CD4-positive, alpha-beta T cell treated with Interleukin-4 for 1 hour (primary cell): ENCODE results near the gene ALPK3.

Experiments
- DNase-seq, 2 donors: peaks; one replicate each; pipeline ENCODE4 v3.0.0-alpha.2; 2020 to 2022

ALPK3 gene

GRCh38 chr15:84816694-84817465 is at the start of gene ALPK3:
ALPK3 (plus strand) TSS chr15:84817356; CDS start chr15:84817453, 97 bp downstream.
- DNase-seq, result no peak

GRCh38 chr15:84772031-84772430 is 45.1 kb upstream of the ALPK3 start:
- DNase-seq, result no peak

GRCh38 chr15:84772467-84772866 is 44.7 kb upstream of the ALPK3 start:
- no peak for DNase-seq

GRCh38 chr15:84773716-84774115 is 43.4 kb upstream of the ALPK3 start:
- no peak for DNase-seq

- DNase-seq, result no peak
Measured at GRCh38 chr15:84775867-84776449, 41.2 kb upstream of the ALPK3 start.

- DNase-seq, result no peak
Measured at GRCh38 chr15:84778194-84778593, 39.0 kb upstream of the ALPK3 start.

GRCh38 chr15:84780492-84780891 is 36.7 kb upstream of the ALPK3 start:
- DNase-seq, result no peak

GRCh38 chr15:84781495-84781894 is 35.7 kb upstream of the ALPK3 start:
- no peak for DNase-seq

- DNase-seq, result no peak
Measured at GRCh38 chr15:84782346-84782745, 34.8 kb upstream of the ALPK3 start.

- DNase-seq, result no peak
Measured at GRCh38 chr15:84783493-84784251, 33.5 kb upstream of the ALPK3 start.

- no peak for DNase-seq
Measured at GRCh38 chr15:84784262-84784661, 32.9 kb upstream of the ALPK3 start.

GRCh38 chr15:84785053-84785452 is 32.1 kb upstream of the ALPK3 start:
- no peak for DNase-seq

GRCh38 chr15:84788500-84788899 is 28.7 kb upstream of the ALPK3 start:
- DNase-seq, result no peak

GRCh38 chr15:84789762-84790161 is 27.4 kb upstream of the ALPK3 start:
- no peak for DNase-seq

GRCh38 chr15:84790676-84791075 is 26.5 kb upstream of the ALPK3 start:
- no peak for DNase-seq

GRCh38 chr15:84791763-84792162 is 25.4 kb upstream of the ALPK3 start:
- DNase-seq, result no peak

GRCh38 chr15:84793431-84794161 is 23.6 kb upstream of the ALPK3 start:
- no peak for DNase-seq

- no peak for DNase-seq
Measured at GRCh38 chr15:84794162-84794547, 23.0 kb upstream of the ALPK3 start.

GRCh38 chr15:84795186-84795585 is 22.0 kb upstream of the ALPK3 start:
- no peak for DNase-seq

- no peak for DNase-seq
Measured at GRCh38 chr15:84797212-84797611, 19.9 kb upstream of the ALPK3 start.

- no peak for DNase-seq
Measured at GRCh38 chr15:84797801-84798200, 19.4 kb upstream of the ALPK3 start.

- DNase-seq, result no peak
Measured at GRCh38 chr15:84798436-84798946, 18.7 kb upstream of the ALPK3 start.
